Subcutaneous adipose tissue (tissue), 4 donors: ENCODE data around the gene NTN4. TPM values are rescaled to one million over a fixed set of nuclear protein-coding genes. Genes with fewer than 3 reads are reported as not detected.

Experiments
- CTCF ChIP-seq: fragments of 450-650 bp; IDR thresholded peaks from one replicate; pipeline ENCODE4 v1.5.1; 2016; ENCODE audit warnings: low read depth, mild to moderate bottlenecking, control low read depth, antibody characterized with exemption, moderate library complexity
- small RNA-seq: library from RNA; depleted of rRNA; stranded (forward); fragments of <200 nt; gene quantifications from one replicate; pipeline ENCODE3, GENCODE V24; 2016
- total RNA-seq, 4 donors: library from RNA; depleted of rRNA; stranded (reverse); fragments of >200 nt; gene quantifications; one replicate each; pipeline ENCODE4 v1.1.0, GENCODE V29; 2016

NTN4 gene
- total RNA-seq, 4 donors from 2014 or later: 23.2 to 33.9 (median 31.2) TPM

GRCh38 chr12:95615749-95616148 lies 174.8 kb downstream of the NTN4 start:
- no peak for TF ChIP-seq CTCF

- TF ChIP-seq CTCF: no peak
These were observed 176.1 kb downstream of the NTN4 start for GRCh38 chr12:95614390-95614982.

GRCh38 chr12:95613021-95613420 lies 177.5 kb downstream of the NTN4 start:
- TF ChIP-seq CTCF: no peak

GRCh38 chr12:95611676-95612309 lies 178.8 kb downstream of the NTN4 start:
- no peak for TF ChIP-seq CTCF

- TF ChIP-seq CTCF: no peak
These were observed 182.1 kb downstream of the NTN4 start for GRCh38 chr12:95608252-95609033.

Small RNA genes lying within 50 kb of the gene (small RNA-seq; reads per million reads assigned to genes)
- gene RF00019 (0.49 reads per million), gene RNU6-247P (not detected)

Other genes starting within 250 kb of the NTN4 start
- gene USP44, start 239.3 kb downstream of the NTN4 start, total RNA-seq: 1 to 10 TPM; 1.3 to 4.4 (median 2.6) TPM
- gene SNRPF, start 68.2 kb upstream of the NTN4 start, total RNA-seq: 10 to 100 TPM in 1 of 4 donors, 1 to 10 TPM in 3; 3.8 to 13.9 (median 4.1) TPM
- not detected for gene CCDC38, start 151.8 kb upstream of the NTN4 start, total RNA-seq
- 1 to 10 TPM in 2 of 4 donors, under 1 TPM in 1, not detected in 1; 0.98 to 3.2 (median 1.3) TPM for gene AMDHD1, start 152.6 kb upstream of the NTN4 start, total RNA-seq
- 1 to 10 TPM in 2 of 4 donors, under 1 TPM in 2; 0.65 to 5.5 (median 1.4) TPM for gene HAL, start 205.6 kb upstream of the NTN4 start, total RNA-seq
- gene LTA4H, start 244.8 kb upstream of the NTN4 start, total RNA-seq: 100 to 1,000 TPM in 1 of 4 donors, 10 to 100 TPM in 3; 43.3 to 156 (median 57.0) TPM